Measurements from ENCODE around the gene DNAH10.

DNAH10 gene

DNA sequence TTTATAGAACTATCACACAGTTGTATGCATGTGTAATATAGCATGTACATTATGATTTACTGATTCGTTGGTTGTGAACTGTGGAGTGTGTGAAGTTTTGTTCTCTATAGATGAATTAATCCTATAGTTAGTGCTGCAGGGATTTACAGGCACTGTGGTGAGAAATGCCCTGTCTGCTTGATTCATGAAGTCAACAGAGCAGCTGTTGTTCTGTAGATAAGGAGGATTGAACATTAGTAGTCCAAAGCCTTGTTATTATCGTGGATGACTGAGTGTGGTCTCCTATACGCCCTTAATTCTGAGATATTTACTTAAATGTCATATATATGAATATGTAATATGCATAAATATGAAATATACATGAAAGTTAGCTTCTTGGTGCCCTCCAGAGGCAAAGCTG, 98.3 kb downstream of the DNAH10 start:
- H3K27ac Mint-ChIP-seq: no peak overlapping the region
- no peaks in the 10 kb centered on the region for H3K36me3 Mint-ChIP-seq (ENCODE audit: insufficient read depth)
- DNase-seq (no peak), ATAC-seq (replicated peaks) (no peak)
- H3K27me3 Mint-ChIP-seq: peaks cover 14 to 15% of the 10 kb centered on the region in 2 donors
- H3K4me3 Mint-ChIP-seq: no peak overlapping the region
- no peaks in the 10 kb centered on the region for H3K4me1 Mint-ChIP-seq (ENCODE audit: low read depth in 2 of 2)
- no peaks in the 10 kb centered on the region for H3K9me3 Mint-ChIP-seq

DNA sequence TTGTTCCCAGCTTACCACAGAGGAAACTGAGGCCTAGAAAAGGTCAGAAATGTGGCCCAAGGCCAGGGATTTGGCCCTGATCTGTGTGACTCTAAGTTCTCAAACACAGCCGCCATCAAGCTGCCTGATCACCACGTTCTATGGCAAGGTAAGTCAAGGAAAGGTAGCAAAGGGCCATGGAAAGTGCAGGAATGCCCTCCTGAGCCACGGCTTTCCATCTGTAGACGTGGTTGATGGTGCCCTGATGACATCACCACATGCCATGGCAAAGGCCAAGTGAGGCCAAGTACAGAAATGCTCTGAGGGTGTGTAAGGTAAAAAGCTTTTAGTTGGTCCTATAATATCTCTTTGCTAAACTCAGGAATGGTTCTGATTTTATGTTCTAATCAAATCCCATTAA, 99.3 kb downstream of the DNAH10 start:
- DNase-seq (no peak), ATAC-seq (replicated peaks) (no peak)
- Mint-ChIP-seq H3K27me3 (peaks cover 14 to 15% of the 10 kb centered on the region in 2 donors), H3K4me3 (no peak overlapping the region), H3K9me3 (no peaks in the 10 kb centered on the region), H3K4me1 (ENCODE audit: low read depth in 2 of 2) (no peaks in the 10 kb centered on the region), H3K27ac (no peak overlapping the region), H3K36me3 (ENCODE audit: insufficient read depth) (no peaks in the 10 kb centered on the region)

DNA sequence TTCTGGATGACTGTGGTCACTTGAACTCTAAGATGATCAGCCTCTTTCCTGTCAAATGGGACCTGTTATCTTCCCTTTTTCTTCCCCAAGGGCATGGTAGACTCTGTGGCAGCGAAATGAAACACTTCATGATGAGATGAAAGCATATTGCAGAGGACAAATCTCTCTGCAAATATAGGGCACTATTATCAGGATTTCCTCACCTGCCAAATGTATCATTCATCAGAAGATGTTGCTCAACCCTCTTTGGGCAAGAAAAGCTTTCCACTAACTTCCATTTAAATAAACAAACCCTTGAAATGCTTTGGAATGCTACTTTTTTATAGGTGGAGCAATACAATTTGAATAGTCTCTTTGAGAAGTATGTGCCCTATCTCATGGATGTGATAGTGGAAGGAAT, 105.0 kb downstream of the DNAH10 start:
- Mint-ChIP-seq H3K27ac (no peak overlapping the region), H3K9me3 (no peaks in the 10 kb centered on the region), H3K27me3 (peaks cover 38 to 42% of the 10 kb centered on the region in 2 donors), H3K4me1 (ENCODE audit: low read depth in 2 of 2) (no peaks in the 10 kb centered on the region), H3K4me3 (no peak overlapping the region), H3K36me3 (ENCODE audit: insufficient read depth) (peaks cover 3% of the 10 kb centered on the region)
- ATAC-seq (replicated peaks): no peak
- DNase-seq: no peak

DNA sequence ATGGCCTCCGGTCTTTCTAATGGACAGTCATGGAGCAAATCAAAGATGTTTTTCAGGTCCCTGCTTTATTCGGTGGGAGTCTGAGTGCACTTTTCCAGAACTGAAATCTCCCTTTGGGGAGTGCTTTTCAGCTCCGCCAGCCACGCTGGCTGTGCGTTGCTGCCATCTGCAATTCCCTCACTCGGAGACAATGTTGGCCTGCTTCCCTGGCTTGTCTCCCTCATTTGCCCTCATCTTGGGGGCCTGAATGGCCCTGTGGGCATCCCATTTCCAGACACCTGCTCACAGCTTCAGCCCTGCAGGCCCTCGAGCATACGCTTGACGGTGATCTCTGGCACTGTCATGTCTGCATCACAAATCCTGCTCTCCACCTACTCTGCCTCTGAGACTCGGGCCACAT, 106.7 kb downstream of the DNAH10 start:
- ATAC-seq (replicated peaks) (no peak), DNase-seq (no peak)
- Mint-ChIP-seq H3K27me3 (peaks cover 37 to 43% of the 10 kb centered on the region in 2 donors), H3K4me1 (ENCODE audit: low read depth in 2 of 2) (no peaks in the 10 kb centered on the region), H3K36me3 (ENCODE audit: insufficient read depth) (peaks cover 3% of the 10 kb centered on the region), H3K9me3 (no peaks in the 10 kb centered on the region), H3K27ac (no peak overlapping the region), H3K4me3 (no peak overlapping the region)

DNA sequence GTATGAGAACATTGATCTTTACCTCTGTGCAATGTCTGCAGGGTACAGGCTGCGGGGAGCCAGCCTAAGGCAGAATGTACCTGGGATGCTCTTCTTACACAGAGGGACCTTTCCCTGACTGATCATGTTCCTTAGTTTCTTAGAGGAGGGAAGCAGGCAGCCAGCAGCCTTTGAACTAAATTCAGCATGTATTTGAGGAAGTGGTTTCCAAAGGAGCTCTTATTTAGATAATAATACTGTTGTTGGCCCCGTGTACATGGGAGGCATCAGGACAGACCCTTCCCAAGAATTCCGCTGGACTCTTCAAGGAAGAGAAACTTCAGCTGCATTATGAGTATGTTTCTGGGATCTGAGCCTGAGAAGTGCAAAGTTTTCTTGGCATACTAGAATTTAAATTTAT, 111.7 kb downstream of the DNAH10 start:
- no peak overlapping the region for H3K4me3 Mint-ChIP-seq

DNA sequence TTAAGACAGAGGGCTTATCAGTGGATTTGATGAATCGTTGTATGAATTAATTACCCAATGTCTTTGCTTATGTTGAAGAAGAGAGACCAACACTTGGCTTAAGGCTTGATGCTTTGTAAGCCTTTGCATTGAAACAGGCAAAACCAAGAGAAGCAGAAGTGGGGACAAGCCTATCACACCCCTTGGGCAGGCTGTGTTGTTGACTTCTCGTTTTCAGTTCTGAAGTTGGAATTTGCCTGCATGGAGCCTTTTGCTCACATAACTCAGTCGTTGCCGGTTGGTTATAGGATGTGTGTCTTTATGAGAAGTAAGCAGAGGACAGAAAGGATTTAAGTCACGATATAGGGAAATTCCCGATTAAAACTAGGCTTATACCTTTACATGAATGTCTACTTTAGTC, 115.9 kb downstream of the DNAH10 start:
- ATAC-seq (replicated peaks) (no peak), DNase-seq (no peak)
- Mint-ChIP-seq H3K36me3 (ENCODE audit: insufficient read depth) (no peaks in the 10 kb centered on the region), H3K4me1 (ENCODE audit: low read depth in 2 of 2) (no peaks in the 10 kb centered on the region), H3K4me3 (no peak overlapping the region), H3K27me3 (peaks cover 10 to 30% of the 10 kb centered on the region in 2 donors), H3K9me3 (no peaks in the 10 kb centered on the region), H3K27ac (no peak overlapping the region)

More for the DNA sequence above, 111.7 kb downstream of the DNAH10 start:
- Mint-ChIP-seq H3K9me3 (no peaks in the 10 kb centered on the region), H3K27ac (no peak overlapping the region), H3K4me1 (ENCODE audit: low read depth in 2 of 2) (no peaks in the 10 kb centered on the region), H3K27me3 (peaks cover 17 to 46% of the 10 kb centered on the region in 2 donors), H3K36me3 (ENCODE audit: insufficient read depth) (no peaks in the 10 kb centered on the region)
- ATAC-seq (replicated peaks) (no peak), DNase-seq (no peak)

DNA sequence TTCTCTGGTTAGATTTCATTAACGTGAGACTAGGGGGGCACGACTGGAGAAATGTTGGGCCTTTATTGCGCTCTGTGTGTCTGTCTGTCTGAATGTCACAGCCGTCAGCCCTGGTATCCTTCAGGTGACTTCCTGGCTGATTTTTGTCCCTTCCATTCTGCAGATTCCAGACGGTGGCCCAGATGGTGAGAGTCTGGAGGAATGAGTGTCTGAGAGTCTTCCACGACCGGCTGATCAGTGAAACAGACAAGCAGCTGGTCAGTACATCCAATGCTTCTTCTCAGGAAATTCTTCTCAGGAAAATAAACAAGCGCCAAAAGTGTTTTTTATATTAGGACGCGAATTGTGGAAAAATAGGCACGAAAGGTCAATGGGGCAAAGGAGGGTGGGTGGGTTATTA, 117.0 kb downstream of the DNAH10 start:
- Mint-ChIP-seq H3K36me3 (ENCODE audit: insufficient read depth) (no peaks in the 10 kb centered on the region), H3K9me3 (no peaks in the 10 kb centered on the region), H3K27ac (no peak overlapping the region), H3K4me1 (ENCODE audit: low read depth in 2 of 2) (no peaks in the 10 kb centered on the region), H3K4me3 (no peak overlapping the region), H3K27me3 (peaks cover 19 to 42% of the 10 kb centered on the region in 2 donors)
- no peak for DNase-seq
- ATAC-seq (replicated peaks): no peak

DNA sequence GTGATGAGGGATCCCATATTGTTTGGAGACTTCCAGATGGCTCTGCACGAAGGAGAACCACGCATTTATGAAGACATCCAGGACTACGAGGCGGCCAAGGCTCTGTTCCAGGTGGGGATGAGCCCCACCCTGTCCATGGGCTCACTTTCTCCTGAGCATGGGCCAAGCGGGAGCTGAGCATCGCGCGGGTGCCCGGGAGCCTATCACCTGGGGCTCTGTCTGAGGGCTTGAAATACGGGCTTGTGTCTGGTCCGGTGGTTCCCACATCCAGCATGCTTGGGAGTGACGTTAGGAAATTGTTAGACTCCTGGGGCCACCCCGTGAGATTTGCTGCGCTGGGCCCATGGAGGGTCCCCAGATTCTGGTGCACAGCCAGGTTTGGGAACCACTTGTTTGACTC, 117.6 kb downstream of the DNAH10 start:
- Mint-ChIP-seq H3K27ac (no peak overlapping the region), H3K36me3 (ENCODE audit: insufficient read depth) (no peaks in the 10 kb centered on the region), H3K9me3 (no peaks in the 10 kb centered on the region), H3K4me1 (ENCODE audit: low read depth in 2 of 2) (no peaks in the 10 kb centered on the region), H3K4me3 (no peak overlapping the region), H3K27me3 (peaks cover 19 to 43% of the 10 kb centered on the region in 2 donors)
- ATAC-seq (replicated peaks): no peak
- no peak for DNase-seq

DNA sequence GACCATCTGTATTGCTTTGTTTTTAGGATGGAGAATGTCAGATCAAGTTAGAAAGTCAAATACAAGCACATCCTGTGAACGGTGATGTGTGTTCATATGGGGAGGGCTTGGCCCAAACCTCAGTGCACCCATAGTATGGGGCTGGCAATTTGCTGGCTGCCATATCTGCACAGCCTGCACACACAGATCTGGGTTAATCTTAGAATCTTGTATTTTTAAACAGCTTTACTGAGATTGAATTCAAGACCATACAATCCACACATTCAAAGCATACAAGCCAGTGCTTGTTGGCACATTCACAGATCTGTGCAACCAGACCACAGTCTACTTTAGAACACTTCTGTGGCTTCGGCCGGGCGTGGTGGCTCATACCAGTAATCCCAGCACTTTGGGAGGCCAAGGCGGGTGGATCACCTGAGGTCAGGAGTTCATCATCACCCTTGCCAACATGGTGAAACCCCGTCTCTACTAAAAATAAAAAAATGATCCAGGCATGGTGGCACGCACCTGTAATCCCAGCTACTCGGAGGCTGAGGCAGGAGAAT, 120.1 kb downstream of the DNAH10 start:
- H3K36me3 Mint-ChIP-seq (ENCODE audit: insufficient read depth): no peaks in the 10 kb centered on the region
- H3K4me1 Mint-ChIP-seq (ENCODE audit: low read depth in 2 of 2): no peaks in the 10 kb centered on the region
- H3K27me3 Mint-ChIP-seq: peaks cover 33 to 49% of the 10 kb centered on the region in 2 donors
- H3K9me3 Mint-ChIP-seq: no peaks in the 10 kb centered on the region
- H3K4me3 Mint-ChIP-seq: no peak overlapping the region
- DNase-seq (no peak), ATAC-seq (replicated peaks) (no peak)
- no peak overlapping the region for H3K27ac Mint-ChIP-seq

DNA sequence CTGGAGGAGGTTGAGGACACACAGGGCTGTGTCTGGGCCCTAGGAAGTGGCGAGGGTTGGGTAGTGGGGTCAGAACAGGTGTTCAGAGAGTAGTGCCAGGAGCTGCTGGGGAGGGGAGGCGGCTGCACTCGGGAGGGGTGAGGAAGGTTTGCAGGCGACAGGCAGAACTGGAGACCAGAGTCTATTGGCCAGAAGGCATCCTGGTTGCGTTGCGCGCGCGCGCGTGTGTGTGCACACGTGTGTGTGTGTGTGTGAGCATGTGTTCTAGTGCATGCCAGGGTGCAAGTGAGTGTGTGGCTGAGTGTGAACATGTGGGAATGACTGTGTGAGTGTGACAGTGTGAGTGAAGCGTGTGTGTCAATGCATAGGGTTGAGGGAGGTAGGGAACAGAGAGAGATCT, 124.2 kb downstream of the DNAH10 start:
- H3K27ac Mint-ChIP-seq: no peak overlapping the region
- H3K4me3 Mint-ChIP-seq: no peak overlapping the region
- ATAC-seq (replicated peaks) (no peak), DNase-seq (no peak)
- H3K4me1 Mint-ChIP-seq (ENCODE audit: low read depth in 2 of 2): peaks cover 0 to 3% of the 10 kb centered on the region in 2 donors
- no peaks in the 10 kb centered on the region for H3K36me3 Mint-ChIP-seq (ENCODE audit: insufficient read depth)
- H3K9me3 Mint-ChIP-seq: no peaks in the 10 kb centered on the region
- H3K27me3 Mint-ChIP-seq: peaks cover 52 to 57% of the 10 kb centered on the region in 2 donors

DNA sequence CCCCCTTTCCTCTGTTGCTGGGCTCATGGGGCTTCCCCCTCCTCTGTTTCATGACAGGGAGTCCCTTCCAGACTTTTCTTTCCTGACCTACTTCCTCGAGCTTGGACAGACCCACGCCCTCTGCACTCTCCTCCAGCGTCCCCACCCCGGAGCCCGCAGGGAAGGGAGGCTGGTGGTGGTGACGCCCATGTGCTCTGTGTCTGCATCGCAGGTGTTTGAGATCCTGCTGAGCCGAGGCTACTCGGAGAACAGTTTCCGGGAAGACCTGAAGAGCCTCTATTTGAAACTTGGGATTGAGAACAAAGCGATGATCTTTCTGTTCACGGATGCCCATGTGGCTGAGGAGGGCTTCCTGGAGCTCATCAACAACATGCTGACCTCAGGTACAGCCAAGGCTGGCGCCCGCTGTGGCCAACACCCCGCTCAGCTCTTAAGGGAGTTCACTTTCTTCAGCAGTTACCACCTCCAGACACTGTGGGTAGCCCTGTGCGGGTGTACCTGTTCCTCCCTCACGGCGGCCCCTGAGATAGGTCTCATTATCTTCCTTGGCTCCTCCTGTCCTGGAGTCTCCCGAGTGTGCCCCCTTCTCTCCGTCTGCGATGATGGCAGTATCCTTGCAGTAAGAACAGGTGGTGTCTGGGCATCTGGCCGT, 125.0 kb downstream of the DNAH10 start:
- Mint-ChIP-seq H3K27ac (no peak overlapping the region), H3K4me1 (ENCODE audit: low read depth in 2 of 2) (peaks cover 0 to 3% of the 10 kb centered on the region in 2 donors), H3K9me3 (no peaks in the 10 kb centered on the region), H3K36me3 (ENCODE audit: insufficient read depth) (no peaks in the 10 kb centered on the region), H3K4me3 (no peak overlapping the region), H3K27me3 (peaks cover 59 to 65% of the 10 kb centered on the region in 2 donors)
- ATAC-seq (replicated peaks) (no peak), DNase-seq (no peak)

DNA sequence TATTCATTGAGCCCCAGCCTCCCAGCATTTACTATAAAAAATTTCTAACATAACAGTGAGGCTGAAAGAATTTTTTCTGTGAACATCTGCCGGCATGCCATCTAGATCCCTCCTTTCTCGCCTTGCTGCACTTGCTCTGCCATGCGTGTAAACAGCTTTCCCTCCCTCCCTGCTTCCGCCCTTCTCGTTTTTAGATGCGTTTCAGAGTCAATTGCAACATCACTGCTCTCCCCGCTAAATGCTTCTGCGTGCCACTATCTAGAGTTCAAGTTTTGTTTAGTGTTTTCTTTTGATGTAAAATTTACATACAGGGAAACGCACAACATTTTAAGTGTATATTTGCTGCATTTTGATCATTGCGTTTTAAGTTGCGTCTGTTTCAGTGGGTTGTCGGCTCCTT, 126.9 kb downstream of the DNAH10 start:
- H3K4me3 Mint-ChIP-seq: no peak overlapping the region
- no peak overlapping the region for H3K27ac Mint-ChIP-seq
- H3K9me3 Mint-ChIP-seq: no peaks in the 10 kb centered on the region
- H3K4me1 Mint-ChIP-seq (ENCODE audit: low read depth in 2 of 2): peaks cover 0 to 3% of the 10 kb centered on the region in 2 donors
- H3K36me3 Mint-ChIP-seq (ENCODE audit: insufficient read depth): no peaks in the 10 kb centered on the region
- no peak for DNase-seq
- H3K27me3 Mint-ChIP-seq: peaks cover 58 to 63% of the 10 kb centered on the region in 2 donors
- no peak for ATAC-seq (replicated peaks)

DNA sequence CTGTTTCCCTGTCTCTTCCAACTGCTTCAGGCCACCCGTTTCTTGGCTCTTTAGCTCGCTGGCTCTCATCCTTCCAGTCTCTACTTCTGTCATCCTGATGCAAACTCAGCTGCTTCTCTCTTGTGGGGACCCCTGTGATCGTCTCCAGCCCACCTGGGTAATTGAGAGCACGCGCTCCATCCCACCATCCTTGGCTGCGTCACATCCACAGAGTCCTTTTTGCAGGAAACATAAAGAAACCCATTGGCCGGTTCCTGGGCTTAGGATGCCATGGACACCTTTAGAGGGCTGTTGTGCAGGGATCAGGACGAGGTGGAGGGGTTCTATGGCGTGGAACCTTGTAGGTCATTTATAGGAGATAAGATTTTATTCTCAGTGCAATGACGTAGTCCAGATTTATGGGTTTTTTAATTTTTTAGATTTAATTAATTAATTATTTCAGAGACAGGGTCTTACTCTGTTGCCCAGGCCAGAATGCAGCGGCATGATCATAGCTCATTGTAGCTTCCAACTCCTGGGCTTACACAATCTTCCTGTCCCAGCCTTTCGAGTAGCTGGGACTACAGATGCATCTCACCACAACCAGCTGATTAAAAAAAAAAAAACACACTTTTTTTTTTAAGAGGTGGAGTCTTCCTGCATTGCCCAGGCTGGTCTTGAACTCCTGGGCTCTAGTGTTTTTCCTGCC, 127.9 kb downstream of the DNAH10 start:
- Mint-ChIP-seq H3K9me3 (no peaks in the 10 kb centered on the region), H3K4me1 (ENCODE audit: low read depth in 2 of 2) (peaks cover 0 to 3% of the 10 kb centered on the region in 2 donors), H3K36me3 (ENCODE audit: insufficient read depth) (no peaks in the 10 kb centered on the region), H3K27me3 (peaks cover 58 to 69% of the 10 kb centered on the region in 2 donors), H3K4me3 (no peak overlapping the region), H3K27ac (no peak overlapping the region)
- DNase-seq: no peak
- ATAC-seq (replicated peaks): no peak

DNA sequence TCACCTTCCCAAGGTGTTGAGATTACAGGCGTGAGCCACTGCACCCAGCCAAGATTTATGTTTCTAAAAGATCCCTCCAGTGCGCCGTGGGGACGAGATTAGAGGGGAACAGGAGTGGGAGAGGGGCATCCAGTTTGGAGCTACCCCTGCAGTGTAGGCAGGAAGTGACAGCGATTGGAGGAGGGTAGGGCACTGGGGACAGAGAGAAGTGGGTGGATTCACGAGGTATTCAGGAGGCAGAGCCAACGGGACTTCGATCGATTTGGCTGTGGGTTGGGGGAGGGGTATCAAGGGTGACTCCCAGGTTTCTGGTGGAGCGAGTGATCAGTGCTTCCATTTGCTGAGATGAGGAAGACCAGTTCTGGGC, 128.4 kb downstream of the DNAH10 start:
- H3K4me3 Mint-ChIP-seq: no peak overlapping the region
- no peaks in the 10 kb centered on the region for H3K9me3 Mint-ChIP-seq
- peaks cover 0 to 3% of the 10 kb centered on the region in 2 donors for H3K4me1 Mint-ChIP-seq (ENCODE audit: low read depth in 2 of 2)
- no peak for ATAC-seq (replicated peaks)
- peaks cover 58 to 69% of the 10 kb centered on the region in 2 donors for H3K27me3 Mint-ChIP-seq
- H3K36me3 Mint-ChIP-seq (ENCODE audit: insufficient read depth): no peaks in the 10 kb centered on the region
- no peak overlapping the region for H3K27ac Mint-ChIP-seq
- no peak for DNase-seq

Data from effector memory CD8-positive, alpha-beta T cell (primary cell).